Breast epithelium (tissue), 4 donors: ENCODE results near the gene DTNB. TPM values are rescaled to one million over a fixed set of nuclear protein-coding genes. Genes with fewer than 3 reads are reported as not detected.

ENCODE experiments used
- DNase-seq, 2 donors: peaks; one replicate each; pipeline ENCODE4 v3.0.0-alpha.2; 2019; ENCODE audit warnings: low spot score in 2 of 2
- H3K27ac ChIP-seq, 2 donors: fragments of 200-600 bp; sonication (generic) in 1 of 2; one replicate each; pipeline ENCODE4 v1.5.1; 2016 to 2019; ENCODE audit warnings: mild to moderate bottlenecking in 1 of 2
- H3K27me3 ChIP-seq, 2 donors: fragments of 200-600 bp; sonication (generic) in 1 of 2; one replicate each; pipeline versions ENCODE4 v1.5.1 to v1.6.0; 2017 to 2019; ENCODE audit warnings: control low read depth in 1 of 2, mild to moderate bottlenecking in 1 of 2
- H3K36me3 ChIP-seq: fragments of 200-600 bp; one replicate; pipeline ENCODE4 v1.5.1; 2019
- H3K4me1 ChIP-seq, 2 donors: fragments of 200-600 bp; sonication (generic); one replicate each; pipeline ENCODE4 v1.5.1; 2016 to 2019; ENCODE audit warnings: control low read depth in 1 of 2
- H3K4me3 ChIP-seq, 3 donors: fragments of 200-600 bp; sonication (generic); 1 replicate in 2 of 3; 2 replicates in 1 of 3; pipeline ENCODE4 v1.5.1; 2016 to 2019; ENCODE audit warnings: mild to moderate bottlenecking in 3 of 3, moderate library complexity in 2 of 3
- H3K9me3 ChIP-seq, 2 donors: fragments of 200-600 bp; sonication (generic) in 1 of 2; one replicate each; pipeline ENCODE4 v1.5.1; 2016 to 2019; ENCODE audit warnings: control low read depth in 1 of 2
- CTCF ChIP-seq, 3 donors: fragments of 450-650 bp; IDR thresholded peaks; one replicate each; pipeline ENCODE4 v1.5.1; 2016 to 2017; ENCODE audit warnings: antibody characterized with exemption in 3 of 3, mild to moderate bottlenecking in 3 of 3, moderate library complexity in 3 of 3
- POLR2A ChIP-seq: fragments of 450-650 bp; IDR thresholded peaks from one replicate; pipeline ENCODE4 v1.6.1; 2016; ENCODE audit warnings: antibody characterized with exemption, mild to moderate bottlenecking, moderate library complexity
- POLR2AphosphoS5 ChIP-seq, 3 donors: sonication (generic); formaldehyde crosslinking; IDR thresholded peaks; one replicate each; pipeline ENCODE4 v1.6.1; 2017; ENCODE audit warnings: antibody characterized with exemption in 3 of 3
- intact Hi-C: fragments of 100-400 bp; cut with DNase I; formaldehyde crosslinking; loops from one replicate; pipeline ENCODE4 v1.15.1; 2023; ENCODE audit warnings: low total_unique reads
- total RNA-seq, 3 donors: library from RNA; depleted of rRNA; stranded (reverse); fragments of >200 nt; gene quantifications; one replicate each; pipeline ENCODE4 v1.1.0, GENCODE V29; 2016

Gene DTNB
- total RNA-seq, 3 donors from 2014 or later = 7.8 to 63.4 (median 44.9) TPM

- Histone ChIP-seq H3K27me3 (no peaks in the 10 kb centered on the region), H3K4me1 (no peaks in the 10 kb centered on the region), H3K4me3 (no peak overlapping the region), H3K36me3 (no peaks in the 10 kb centered on the region), H3K27ac (no peak overlapping the region), H3K9me3 (no peaks in the 10 kb centered on the region)
- intact Hi-C loops = no loop called here
- no peak for TF ChIP-seq POLR2A
- no peak for TF ChIP-seq CTCF (IDR thresholded peaks at IDR 0.05)
- no peak for TF ChIP-seq POLR2AphosphoS5 (IDR thresholded peaks at IDR 0.05)
- DNase-seq = no peak
Observed at GRCh38 chr2:25445464-25445863, 227.9 kb downstream of the DTNB start.

- H3K9me3 ChIP-seq = no peaks in the 10 kb centered on the region
- DNase-seq = no peak
- TF ChIP-seq POLR2AphosphoS5 (IDR thresholded peaks at IDR 0.05) = no peak
- no peak for TF ChIP-seq POLR2A
- no peak for TF ChIP-seq CTCF (IDR thresholded peaks at IDR 0.05)
- no peaks in the 10 kb centered on the region for H3K4me1 ChIP-seq
- no peak overlapping the region for H3K4me3 ChIP-seq
- H3K36me3 ChIP-seq = no peaks in the 10 kb centered on the region
- H3K27ac ChIP-seq = no peak overlapping the region
- intact Hi-C loops = no loop called here
- H3K27me3 ChIP-seq = no peaks in the 10 kb centered on the region
Observed at GRCh38 chr2:25444608-25445270, 228.6 kb downstream of the DTNB start.

GRCh38 chr2:25443766-25444165 is 229.6 kb downstream of the DTNB start:
- H3K4me3 ChIP-seq = no peak overlapping the region
- TF ChIP-seq CTCF (IDR thresholded peaks at IDR 0.05) (no peak), POLR2A (no peak), POLR2AphosphoS5 (IDR thresholded peaks at IDR 0.05) (no peak)
- H3K9me3 ChIP-seq = no peaks in the 10 kb centered on the region
- DNase-seq = no peak
- no peaks in the 10 kb centered on the region for H3K27me3 ChIP-seq
- H3K27ac ChIP-seq = no peak overlapping the region
- H3K4me1 ChIP-seq = no peaks in the 10 kb centered on the region
- no peaks in the 10 kb centered on the region for H3K36me3 ChIP-seq
- intact Hi-C loops = no loop called here

GRCh38 chr2:25441353-25441752 is 232.0 kb downstream of the DTNB start:
- DNase-seq = no peak
- Histone ChIP-seq H3K27me3 (no peaks in the 10 kb centered on the region), H3K36me3 (no peaks in the 10 kb centered on the region), H3K27ac (no peak overlapping the region), H3K9me3 (no peaks in the 10 kb centered on the region), H3K4me1 (no peaks in the 10 kb centered on the region), H3K4me3 (no peak overlapping the region)
- no peak for TF ChIP-seq CTCF (IDR thresholded peaks at IDR 0.05)
- no peak for TF ChIP-seq POLR2AphosphoS5 (IDR thresholded peaks at IDR 0.05)
- TF ChIP-seq POLR2A = no peak
- intact Hi-C loops = no loop called here

- no peak for TF ChIP-seq CTCF (IDR thresholded peaks at IDR 0.05)
- no peak for TF ChIP-seq POLR2AphosphoS5 (IDR thresholded peaks at IDR 0.05)
- no peak for TF ChIP-seq POLR2A
- H3K4me1 ChIP-seq = no peaks in the 10 kb centered on the region
- no peak for DNase-seq
- H3K27ac ChIP-seq = no peak overlapping the region
- no peaks in the 10 kb centered on the region for H3K27me3 ChIP-seq
- intact Hi-C loops = no loop called here
- H3K9me3 ChIP-seq = no peaks in the 10 kb centered on the region
- H3K36me3 ChIP-seq = peaks cover 4% of the 10 kb centered on the region
- no peak overlapping the region for H3K4me3 ChIP-seq
Observed at GRCh38 chr2:25438793-25439192, 234.6 kb downstream of the DTNB start.
